GM19372 (cell line): ENCODE results near the gene CYP2A13.
"Not testable (repeated sequence)": the region's sequence is repeated elsewhere in the genome, so short reads cannot be mapped to it uniquely, and the experiment has no call there.

Experiments used
- ATAC-seq: cut with Tn5 transposase; IDR thresholded peaks from one replicate; pipeline ENCODE4 v1.9.1; 2021; ENCODE audit warnings: mild to moderate bottlenecking, low read depth, moderate library complexity; ENCODE audit not compliant: unreplicated experiment

The CYP2A13 gene

DNA sequence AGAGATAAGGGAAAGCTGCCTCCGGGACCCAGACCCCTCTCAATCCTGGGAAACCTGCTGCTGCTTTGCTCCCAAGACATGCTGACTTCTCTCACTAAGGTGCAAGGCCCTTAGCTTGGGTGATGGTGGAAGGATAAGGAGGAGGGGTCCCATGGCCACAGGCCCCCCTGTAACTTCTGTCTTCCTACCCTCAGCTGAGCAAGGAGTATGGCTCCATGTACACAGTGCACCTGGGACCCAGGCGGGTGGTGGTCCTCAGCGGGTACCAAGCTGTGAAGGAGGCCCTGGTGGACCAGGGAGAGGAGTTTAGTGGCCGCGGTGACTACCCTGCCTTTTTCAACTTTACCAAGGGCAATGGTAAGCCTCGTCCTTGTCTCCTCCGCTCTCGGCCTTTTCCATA lies 28.0 kb downstream of the CYP2A13 start:
- no peak for ATAC-seq

DNA sequence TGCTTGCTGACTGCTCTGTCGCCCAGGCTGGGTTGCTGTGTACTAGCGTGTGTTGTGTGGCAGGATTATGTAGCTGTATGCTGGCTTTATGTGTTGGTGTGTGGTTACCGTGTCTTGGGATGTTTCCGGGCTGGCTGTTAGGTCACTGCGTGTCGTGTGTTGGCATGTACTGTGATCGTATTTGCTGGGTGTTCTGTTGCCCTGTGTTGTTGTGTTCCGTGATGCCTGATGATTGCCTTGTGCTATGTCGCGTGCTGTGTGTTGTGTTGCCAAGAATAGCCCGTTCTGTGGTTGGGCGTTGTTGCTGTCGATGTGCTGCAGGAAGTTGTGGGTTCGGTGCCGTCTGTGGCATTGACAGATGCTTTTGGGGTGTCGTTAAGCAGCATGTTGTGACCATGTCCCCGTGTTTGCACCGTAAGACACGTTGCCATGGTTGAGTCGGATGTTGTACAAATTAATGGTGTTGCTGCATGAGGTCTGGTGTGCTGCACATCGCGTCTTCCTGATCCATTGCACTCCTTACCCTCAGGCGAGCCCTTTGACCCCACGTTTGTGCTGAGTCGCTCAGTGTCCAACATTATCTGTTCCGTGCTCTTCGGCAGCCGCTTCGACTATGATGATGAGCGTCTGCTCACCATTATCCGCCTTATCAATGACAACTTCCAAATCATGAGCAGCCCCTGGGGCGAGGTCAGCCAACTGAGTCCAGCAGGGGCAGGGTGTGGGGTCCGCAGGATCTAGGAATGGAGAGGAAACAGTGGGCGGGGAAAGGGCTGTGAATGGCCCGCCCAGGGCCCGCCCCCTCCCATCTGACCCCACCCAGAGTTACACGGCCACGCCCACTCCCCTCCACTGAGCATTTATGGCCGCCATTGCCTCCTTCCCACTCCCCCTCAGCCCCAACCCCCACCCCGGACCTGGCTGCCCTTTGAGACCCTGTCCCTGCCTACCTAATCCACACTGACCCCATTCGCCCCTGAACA lies 33.0 kb downstream of the CYP2A13 start:
- not testable (repeated sequence) for ATAC-seq

DNA sequence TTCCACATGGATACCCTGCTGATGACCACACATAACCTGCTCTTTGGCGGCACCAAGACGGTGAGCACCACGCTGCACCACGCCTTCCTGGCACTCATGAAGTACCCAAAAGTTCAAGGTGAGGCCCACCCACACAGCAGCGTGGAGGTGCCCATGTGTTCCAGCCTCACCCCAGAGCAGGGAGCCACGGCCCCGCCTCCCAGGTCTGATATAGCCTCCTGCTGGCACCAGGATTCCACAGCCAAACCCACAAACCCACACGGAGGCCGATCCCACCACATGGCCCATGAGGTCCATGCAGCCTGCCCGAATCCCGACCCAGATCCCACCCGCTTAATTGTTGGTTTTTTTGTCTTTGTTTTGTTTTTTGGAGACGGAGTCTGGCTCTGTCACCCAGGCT lies 34.6 kb downstream of the CYP2A13 start:
- ATAC-seq = not testable (repeated sequence)

DNA sequence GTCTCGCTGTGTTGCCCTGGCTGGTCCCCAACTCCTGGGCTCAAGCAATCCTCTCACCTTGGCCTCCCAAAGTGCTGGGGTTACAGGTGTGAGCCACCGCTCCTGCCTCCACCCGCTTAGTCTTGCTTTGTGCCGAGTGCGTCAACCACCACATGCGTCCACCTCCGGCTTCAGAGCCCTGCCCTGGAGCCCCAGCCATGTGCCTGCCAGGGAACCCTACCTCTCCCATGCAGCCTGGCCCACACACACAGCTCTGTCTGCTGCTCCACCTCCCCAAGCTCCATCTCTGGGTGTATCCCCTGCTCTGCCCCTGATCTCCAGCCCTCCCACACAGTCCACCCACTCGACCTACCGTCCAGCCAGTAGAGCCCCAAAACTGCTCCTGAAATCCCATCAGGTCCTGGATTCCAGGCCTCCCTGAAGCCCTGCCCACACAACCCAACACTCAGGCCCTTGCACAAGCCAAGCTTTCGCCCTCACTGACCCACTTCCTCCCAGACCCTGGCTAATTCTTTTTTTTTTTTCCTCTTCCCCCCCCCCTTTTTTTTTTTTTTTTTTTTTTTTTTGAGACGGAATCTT lies 35.6 kb downstream of the CYP2A13 start:
- ATAC-seq = no peak

DNA sequence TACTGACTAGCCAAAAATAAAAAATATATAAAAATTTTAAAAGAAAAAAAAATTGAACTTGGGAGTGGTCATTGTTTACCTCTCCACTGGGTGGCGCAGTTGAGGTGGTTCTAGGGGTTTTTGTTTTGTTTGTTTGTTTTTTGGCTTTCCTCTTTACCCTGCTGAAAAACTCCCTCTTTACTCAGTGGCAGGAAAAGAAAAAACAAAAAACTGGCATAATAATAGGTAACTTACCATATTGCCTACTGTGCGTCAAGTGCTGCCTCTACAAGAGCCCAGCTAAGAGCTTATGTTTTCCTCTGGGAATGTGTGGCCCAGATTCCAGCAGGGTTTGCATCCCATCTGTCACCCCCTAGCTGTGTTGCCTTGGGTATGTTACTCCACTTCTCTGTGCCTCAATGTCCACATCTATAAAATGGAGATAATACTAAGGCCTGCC lies 38.5 kb downstream of the CYP2A13 start:
- ATAC-seq = not testable (repeated sequence)

DNA sequence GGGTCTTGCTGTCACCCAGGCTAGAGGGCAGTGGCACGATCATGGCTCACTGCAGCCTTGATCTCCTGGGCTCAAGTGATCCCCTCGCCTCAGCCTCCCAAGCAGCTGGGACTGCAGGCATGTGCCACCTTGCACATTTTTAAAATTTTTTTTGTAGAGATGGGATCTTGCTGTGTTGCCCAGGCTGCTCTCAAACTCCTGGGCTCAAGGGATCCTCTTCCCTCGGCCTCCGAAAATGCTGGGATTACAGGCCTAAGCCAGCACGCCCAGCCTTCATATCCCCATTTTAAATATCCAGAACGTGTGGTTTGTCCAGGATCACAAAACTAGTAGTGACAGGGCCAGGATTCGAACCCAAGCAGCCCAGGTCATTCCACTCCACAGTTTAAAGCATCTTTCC lies 39.1 kb downstream of the CYP2A13 start:
- ATAC-seq = not testable (repeated sequence)

DNA sequence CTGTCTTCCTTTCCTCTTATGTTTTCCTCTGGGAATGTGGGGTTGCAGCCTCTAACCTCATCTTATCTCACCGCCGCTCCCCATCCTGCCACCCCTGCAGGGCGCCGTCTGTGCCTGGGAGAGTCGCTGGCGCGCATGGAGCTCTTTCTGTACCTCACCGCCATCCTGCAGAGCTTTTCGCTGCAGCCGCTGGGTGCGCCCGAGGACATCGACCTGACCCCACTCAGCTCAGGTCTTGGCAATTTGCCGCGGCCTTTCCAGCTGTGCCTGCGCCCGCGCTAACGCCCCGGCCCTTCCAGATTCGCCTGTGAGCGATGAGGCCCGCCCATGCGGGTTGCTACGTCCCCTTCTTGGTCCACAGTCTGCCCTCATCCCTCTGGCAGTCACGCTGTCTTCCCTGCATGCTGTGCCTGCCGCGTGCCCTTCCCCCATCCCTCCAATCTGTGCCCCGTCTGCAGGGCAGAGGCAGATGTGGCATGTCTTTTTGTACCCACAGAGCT lies 39.6 kb downstream of the CYP2A13 start:
- ATAC-seq = not testable (repeated sequence)

DNA sequence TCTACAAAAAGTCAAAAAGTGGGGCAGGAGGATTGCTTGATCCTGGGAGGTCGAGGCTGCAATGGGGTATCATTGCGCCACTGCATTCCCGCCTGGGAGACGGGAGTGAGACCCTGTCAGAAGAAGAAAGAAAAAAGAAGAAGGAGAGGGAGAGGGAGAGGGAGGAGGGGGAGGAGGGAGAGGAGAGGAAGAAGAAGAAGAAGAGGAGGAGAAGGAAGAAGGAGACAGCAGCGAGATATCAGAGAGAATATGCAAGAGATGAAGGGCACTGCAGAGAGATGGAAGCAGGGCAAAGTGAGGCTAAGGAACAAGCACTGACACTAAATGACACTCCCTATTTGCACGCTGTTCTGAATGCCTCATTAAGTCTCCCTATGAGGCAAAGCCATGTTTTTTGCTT lies 40.4 kb downstream of the CYP2A13 start:
- ATAC-seq = no peak

DNA sequence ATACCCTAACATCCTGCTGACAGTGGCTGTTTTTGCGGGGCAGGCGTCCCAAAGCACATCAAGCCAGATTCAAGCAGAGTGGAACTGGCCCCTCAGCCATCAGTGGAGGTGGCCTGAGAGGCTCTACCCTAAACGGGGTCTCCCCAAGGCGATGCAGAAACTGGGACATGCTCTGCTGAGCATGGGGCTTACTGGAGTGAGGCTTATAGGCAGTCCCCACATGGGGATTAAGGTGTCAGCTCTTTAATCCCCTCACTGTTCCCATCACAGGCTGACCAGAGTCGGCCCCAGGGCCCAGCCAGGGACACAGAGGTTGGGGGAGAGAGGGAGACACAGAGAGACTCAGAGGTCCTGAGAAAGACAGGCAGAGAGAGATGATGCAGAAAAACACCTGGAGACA lies 42.9 kb downstream of the CYP2A13 start:
- ATAC-seq = no peak

DNA sequence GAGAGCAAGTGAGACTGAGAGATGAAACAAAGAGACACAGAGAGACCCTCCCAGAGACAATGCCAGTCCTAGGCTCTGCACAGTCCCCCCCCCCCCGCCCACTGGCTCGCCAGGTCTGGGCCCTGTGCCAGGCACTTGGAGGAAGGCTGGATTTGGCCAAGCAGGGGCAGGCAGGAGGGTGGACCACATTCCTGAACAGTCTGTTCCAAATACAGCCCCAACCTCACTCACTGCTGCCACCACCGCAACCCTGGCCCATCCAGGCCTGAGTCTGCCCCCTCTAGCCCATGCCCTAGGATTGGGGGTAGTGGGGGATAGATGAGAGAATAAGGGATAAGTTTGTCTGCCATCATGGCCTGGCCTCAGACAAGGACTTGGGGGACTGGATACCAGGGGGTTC lies 45.0 kb downstream of the CYP2A13 start:
- ATAC-seq = no peak

DNA sequence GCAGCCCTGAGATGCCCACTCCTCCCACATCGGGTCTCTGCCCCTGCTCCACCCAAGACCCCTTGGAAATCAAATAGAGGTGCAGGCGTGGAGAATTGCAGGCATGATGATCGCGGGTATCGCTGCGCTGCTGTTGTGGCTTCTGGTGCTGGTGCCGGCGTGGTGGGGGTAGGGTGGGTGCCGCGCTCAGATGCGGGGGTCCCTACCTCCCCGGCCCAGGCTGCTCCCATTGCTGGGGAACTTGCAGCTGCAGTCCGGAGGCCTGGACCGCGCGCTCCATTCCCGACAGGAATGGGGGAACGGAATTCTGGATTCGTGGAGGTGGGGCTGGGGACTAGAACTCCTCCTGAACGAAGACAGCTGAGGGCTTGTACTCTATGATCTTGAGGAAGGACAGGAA lies 46.4 kb downstream of the CYP2A13 start:
- ATAC-seq = no peak

DNA sequence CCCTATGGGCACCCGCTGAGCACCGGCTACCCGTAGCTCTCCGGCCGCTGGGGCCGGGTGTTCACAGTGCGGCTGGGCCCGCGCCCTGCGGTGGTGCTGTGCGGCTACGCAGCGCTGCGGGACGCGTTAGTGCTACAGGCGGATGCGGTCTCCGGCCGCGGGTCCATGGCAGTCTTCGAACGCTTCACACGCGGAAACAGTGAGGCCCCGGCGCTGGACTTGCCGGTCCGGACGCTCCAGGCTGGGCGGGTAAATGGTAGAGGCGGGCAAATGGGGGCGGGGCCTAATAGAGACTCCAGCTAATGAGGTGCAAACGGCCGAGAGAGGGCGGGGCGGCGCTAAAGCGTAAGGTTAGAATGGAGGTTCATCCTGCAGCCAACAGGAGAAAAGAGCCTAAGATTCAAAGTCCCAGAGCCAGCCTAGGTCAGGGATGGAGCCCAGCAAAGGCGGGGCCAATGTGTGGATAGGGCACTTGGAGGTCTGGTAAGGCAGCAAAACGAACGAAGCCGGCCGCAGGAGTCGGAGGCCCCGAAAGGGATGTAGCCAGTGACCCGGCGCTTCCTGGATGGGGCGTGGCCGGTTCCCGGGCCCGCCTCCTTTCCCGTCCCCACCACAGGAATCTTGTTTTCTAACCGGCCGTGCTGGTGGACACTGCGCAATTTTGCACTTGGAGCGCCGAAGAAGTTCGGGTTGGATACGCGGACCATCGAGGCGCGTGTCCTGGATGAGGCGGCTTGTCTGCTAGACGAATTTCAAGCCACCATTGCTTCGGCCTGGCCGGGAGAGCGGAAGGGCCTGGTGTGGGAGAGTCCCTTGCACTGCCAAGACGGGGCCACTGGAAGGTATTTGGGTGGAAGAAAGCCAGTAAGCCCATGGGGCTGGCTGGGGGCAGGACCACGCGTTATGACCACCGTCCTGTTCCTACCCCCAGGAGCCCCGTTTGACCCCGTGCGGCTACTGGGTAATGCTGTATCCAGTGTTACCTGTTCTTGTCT lies 47.4 kb downstream of the CYP2A13 start:
- not testable (repeated sequence) for ATAC-seq

DNA sequence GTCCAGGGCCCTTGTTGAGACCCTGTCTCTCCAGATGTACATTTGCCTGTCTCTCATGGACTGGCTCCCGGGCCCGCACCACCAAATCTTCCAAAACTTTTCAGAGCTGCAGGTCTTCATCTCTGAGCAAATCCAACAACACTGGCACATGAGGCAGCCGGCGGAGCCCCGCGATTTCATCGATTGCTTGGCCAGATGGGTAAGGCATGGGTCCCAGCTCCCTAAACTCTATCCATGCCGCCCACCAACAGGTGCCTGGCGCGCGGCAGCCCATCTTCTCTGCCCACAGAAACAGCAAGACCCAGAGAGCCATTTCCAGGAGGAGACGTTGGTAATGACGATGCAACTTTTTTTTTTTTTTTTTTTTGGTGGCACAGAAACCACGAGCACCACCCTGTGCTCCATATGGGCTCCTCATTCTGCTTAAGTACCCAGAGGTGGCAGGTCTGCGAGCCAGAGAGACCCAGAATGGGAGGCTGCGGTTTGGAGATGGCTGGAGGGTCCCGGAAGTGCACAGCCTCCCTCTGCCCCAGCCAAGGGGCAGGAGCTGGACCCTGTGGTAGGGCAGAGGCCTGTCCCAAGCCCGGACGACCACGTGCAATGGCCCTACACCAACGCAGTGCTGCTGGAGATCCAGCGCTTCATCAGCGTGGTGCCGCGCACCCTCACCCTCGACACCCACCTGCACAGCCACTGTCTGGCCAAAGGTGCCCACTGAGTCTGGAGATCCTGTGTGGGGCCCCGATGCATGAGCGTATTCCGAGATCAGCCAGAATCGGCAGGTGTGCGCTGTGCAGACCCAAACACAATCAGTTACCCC lies 48.6 kb downstream of the CYP2A13 start:
- ATAC-seq = no peak

DNA sequence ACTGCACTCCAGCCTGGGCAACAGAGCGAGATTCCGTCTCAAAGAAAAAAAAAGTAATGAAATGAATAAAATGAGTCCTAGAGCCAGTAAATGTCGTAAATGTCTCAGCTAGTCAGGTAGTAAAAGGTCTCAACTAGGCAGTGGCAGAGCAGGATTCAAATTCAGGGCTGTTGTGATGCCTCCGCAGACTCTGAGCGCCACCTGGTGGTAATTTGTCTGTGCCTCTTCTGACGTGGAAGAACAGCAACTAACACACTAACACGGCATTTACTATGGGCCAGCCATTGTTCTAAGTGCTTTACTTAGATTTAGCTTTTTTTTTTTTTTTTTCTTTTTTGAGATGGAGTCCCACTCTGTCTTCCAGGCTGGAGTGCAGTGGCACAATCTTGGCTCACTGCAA lies 56.2 kb downstream of the CYP2A13 start:
- no peak for ATAC-seq
